GM13976 (cell line): ENCODE data around the gene PAQR5.

Experiments
- DNase-seq: peaks from one replicate; pipeline ENCODE4 v3.0.0; 2012; ENCODE audit warnings: low spot score
- in situ Hi-C: fragments of 300-500 bp; cut with MboI; formaldehyde crosslinking; loops from one replicate; pipeline ENCODE4 v1.12.0; 2022; ENCODE audit warnings: low sequenced_read_pairs, mixed read lengths, inconsistent platforms; ENCODE audit not compliant: unreplicated experiment
- TF ChIP-seq, protein P1 (sequence below): IDR thresholded peaks from 2 replicates; pipeline ENCODE4 v1.5.1; 2012; ENCODE audit warnings: borderline replicate concordance, mild to moderate bottlenecking; ENCODE audit not compliant: insufficient read depth; ENCODE audit errors: extremely low read depth, missing control alignments, control extremely low read depth

The PAQR5 gene

DNA sequence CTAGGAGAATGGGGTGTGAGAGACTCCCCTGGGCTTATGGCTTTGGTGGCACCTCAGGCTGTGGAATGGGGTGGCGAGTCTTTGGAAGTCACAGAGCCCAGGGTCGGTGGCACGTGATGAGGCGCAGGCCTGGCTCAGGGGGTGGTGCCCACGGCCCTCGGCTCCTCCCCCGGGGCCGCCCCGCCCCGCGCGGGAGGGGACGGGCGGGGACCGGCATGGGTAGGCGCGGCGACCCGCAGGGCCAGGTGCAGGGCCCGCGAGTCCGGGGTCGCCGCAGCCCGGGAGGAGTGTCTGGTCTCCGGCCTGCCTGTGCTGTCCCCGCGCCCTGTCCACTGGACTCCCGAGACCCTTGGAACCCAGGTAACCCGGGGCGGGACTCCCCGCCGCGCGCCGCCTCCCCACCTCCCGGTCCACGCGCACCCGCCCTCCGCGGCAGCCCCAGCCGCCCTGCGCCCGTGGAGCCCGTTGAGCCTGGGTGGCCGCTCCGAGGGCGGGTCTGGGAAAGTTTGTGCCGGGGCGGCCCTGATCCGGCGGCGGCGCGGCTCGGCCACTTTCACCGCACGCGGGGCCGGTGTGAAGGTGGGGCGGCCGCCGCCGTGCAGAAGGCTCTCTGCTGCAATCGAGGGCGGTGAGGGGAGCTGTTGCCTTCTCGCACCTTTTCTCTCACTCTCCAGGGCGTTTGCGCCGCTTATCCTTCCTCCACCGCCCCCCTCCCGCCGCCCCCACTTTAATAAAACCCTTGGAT lies at the start of gene PAQR5:
TSS of gene PAQR5 (plus strand) at position 216 of the 745 bp plus-strand sequence. CDS start 61,169 bp downstream, outside the sequence.
- no peak for DNase-seq
- TF ChIP-seq, protein P1, sequence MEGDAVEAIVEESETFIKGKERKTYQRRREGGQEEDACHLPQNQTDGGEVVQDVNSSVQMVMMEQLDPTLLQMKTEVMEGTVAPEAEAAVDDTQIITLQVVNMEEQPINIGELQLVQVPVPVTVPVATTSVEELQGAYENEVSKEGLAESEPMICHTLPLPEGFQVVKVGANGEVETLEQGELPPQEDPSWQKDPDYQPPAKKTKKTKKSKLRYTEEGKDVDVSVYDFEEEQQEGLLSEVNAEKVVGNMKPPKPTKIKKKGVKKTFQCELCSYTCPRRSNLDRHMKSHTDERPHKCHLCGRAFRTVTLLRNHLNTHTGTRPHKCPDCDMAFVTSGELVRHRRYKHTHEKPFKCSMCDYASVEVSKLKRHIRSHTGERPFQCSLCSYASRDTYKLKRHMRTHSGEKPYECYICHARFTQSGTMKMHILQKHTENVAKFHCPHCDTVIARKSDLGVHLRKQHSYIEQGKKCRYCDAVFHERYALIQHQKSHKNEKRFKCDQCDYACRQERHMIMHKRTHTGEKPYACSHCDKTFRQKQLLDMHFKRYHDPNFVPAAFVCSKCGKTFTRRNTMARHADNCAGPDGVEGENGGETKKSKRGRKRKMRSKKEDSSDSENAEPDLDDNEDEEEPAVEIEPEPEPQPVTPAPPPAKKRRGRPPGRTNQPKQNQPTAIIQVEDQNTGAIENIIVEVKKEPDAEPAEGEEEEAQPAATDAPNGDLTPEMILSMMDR = no peak
- in situ Hi-C loops = no loop called here

DNA sequence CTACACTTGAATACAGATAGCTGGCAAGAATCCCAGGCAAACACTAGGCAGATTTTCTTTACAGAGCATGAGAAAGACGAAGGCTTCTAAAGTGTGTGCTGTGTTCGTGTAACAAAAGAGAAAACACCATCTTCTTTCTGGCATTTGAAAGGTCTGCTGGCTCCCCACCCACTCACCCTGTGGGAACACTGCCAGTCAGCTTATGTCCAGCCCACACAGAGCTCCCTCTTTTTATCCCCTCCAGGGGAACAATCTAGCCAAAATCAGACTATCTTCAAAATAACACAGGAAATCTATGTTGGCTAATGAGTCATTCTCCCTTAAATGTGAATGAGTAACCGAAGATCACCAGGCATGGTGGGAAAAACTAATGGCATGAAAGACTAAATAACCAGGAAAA lies 45.6 kb upstream of the PAQR5 start:
- DNase-seq = no peak
- in situ Hi-C loops = loop anchor here (25.0 kb wide), 1 partner anchor 191 kb away; no protein-coding TSS in a partner anchor
- TF ChIP-seq, protein P1 = no peak

DNA sequence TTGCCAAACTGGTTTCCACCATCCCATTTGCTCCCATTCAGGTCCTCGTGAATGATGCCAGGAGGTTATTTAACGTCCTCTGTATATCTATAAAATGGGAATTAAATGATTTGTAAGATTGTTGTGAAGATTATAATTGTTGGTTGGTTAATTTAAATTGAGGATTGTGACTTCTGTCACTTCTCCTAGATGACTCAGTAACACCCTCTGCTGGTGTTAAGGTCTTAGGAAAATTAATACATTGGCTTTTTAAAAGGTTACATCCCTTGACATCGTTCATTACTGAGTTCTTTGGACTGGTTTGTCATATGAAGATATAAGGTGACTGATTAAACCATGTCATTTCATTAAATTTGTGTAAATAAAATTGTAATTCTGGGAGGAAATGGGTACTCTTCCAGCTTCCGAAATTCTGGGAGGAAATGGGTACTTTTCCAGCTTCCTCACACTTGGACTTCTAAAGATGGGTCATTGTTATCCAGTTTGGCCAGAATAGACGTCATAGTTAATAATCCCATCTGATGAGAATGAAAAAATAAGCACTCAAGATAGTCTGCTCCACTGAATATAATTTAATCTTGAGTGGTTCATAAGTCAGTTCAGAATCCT lies 33.3 kb upstream of the PAQR5 start:
- in situ Hi-C loops = loop anchor here (25.0 kb wide), 1 partner anchor 203 kb away; no protein-coding TSS in a partner anchor
- no peak for DNase-seq
- TF ChIP-seq, protein P1 = peak; percentile 8

GRCh38 chr15:69271217-69271616 lies 27.5 kb upstream of the PAQR5 start:
- TF ChIP-seq, protein P1 = no peak
- no peak for DNase-seq
- in situ Hi-C loops = loop anchor here (25.0 kb wide), 1 partner anchor 209 kb away; no protein-coding TSS in a partner anchor

DNA sequence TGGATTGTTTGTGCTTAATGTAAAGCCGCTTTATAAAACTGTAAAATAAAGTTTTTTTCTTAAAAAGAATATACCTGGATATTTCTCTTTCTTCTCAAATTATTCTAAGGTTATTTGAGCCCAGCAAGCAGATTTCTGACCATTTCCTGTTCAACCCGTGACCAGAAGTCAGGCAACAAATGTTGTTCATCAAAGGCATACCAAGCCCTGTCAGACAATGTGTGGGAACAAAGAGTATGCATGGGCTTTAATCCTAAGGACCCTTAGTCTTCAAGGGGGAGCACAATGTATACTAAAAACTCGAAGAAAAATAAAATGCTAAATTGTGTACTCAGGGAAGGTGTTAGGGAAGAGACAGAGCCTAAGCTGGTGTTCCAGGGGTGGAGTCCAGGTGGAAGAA lies 26.6 kb upstream of the PAQR5 start:
- TF ChIP-seq, protein P1 = no peak

DNA sequence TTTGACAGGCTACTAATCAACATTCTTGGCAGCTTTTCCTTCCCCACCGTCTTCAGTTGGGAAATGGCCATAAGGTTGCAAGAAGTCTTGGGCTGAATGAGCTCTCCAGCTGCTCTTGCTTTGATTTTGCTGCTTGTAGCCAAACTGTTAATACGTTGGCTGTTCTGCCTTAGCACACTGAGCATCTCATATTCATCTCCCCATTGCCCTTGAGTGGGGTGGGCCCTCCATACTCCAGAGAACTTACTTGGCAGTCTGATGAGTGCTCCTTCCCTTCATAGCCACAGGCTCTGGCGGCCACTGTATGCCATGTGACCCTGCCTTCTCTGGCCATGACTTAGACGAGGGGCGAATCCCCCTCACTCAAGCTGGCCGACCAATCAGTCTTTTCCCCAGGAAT lies 25.8 kb upstream of the PAQR5 start:
- no peak for DNase-seq
- in situ Hi-C loops = loop anchor here (25.0 kb wide), 1 partner anchor 211 kb away; no protein-coding TSS in a partner anchor
- TF ChIP-seq, protein P1 = no peak

More for the DNA sequence above, 26.6 kb upstream of the PAQR5 start:
- in situ Hi-C loops = loop anchor here (25.0 kb wide), 1 partner anchor 210 kb away; no protein-coding TSS in a partner anchor
- no peak for DNase-seq
